HG02938 (cell line): Measurements from ENCODE around the gene FRMD1.
"Not testable (repeated sequence)": the region's sequence is repeated elsewhere in the genome, so short reads cannot be mapped to it uniquely, and the experiment has no call there.

ENCODE experiments used
- ATAC-seq: cut with Tn5 transposase; IDR thresholded peaks from one replicate; pipeline ENCODE4 v1.9.1; 2021; ENCODE audit warnings: mild to moderate bottlenecking, moderate library complexity; ENCODE audit not compliant: unreplicated experiment

FRMD1 gene

GRCh38 chr6:168080393-168081077 is 1.5 kb upstream of the FRMD1 start:
- ATAC-seq = no peak

DNA sequence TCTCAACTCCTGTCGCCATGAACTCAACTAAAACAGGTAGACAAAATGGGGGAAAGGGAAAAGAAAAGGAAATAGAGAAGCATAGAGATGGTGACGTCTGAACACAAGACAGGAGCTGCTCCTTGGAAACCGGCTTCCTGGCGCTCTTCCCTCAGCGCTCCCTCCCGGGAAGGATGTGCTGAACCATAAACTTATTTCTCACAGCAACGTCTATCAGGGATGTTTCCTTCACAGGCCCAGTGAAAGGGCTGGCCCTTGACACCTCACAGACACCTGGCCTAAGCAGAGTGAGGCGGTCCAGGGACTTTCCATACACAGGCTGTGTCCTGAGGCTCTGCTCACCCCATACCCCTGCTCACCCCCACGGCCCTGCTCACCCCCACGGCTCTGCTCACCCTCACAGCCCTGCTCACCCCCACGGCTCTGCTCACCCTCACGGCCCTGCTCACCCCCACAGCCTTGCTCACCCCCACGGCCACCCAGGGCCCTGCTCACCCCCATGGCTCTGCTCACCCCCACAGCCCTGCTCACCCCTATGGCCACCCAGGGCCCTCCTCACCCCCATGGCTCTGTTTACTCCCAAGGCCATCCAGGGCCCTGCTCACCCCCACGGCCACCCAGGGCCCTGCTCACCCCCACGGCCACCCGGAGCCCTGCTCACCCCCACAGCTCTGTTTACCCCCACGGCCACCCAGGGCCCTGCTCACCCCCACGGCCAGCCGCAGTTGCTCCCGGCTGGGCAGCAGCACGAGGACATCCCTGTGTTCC is 653 bp downstream of the FRMD1 start:
- ATAC-seq = no peak

DNA sequence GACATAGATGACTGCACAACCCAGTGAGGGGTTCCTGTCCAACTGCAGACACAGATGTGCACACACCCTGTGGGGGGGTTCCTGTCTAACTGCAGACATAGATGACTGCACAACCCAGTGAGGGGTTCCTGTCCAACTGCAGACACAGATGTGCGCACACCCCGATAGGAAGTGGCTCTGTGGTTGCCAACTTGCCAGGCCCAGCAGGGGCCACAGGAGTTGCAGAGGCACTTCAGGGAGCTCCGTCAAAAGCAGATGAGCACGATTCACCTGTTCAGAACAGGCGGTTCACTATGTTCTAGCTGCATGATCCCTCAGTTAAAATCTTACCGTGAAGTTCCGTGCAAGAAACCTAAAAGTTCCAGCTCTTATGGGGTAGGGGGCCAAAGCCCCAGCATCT is 1.6 kb downstream of the FRMD1 start:
- not testable (repeated sequence) for ATAC-seq

- no peak for ATAC-seq
Measured at GRCh38 chr6:168075787-168076202, 3.2 kb downstream of the FRMD1 start.

- ATAC-seq = no peak
Measured at GRCh38 chr6:168075216-168075615, 3.8 kb downstream of the FRMD1 start.

DNA sequence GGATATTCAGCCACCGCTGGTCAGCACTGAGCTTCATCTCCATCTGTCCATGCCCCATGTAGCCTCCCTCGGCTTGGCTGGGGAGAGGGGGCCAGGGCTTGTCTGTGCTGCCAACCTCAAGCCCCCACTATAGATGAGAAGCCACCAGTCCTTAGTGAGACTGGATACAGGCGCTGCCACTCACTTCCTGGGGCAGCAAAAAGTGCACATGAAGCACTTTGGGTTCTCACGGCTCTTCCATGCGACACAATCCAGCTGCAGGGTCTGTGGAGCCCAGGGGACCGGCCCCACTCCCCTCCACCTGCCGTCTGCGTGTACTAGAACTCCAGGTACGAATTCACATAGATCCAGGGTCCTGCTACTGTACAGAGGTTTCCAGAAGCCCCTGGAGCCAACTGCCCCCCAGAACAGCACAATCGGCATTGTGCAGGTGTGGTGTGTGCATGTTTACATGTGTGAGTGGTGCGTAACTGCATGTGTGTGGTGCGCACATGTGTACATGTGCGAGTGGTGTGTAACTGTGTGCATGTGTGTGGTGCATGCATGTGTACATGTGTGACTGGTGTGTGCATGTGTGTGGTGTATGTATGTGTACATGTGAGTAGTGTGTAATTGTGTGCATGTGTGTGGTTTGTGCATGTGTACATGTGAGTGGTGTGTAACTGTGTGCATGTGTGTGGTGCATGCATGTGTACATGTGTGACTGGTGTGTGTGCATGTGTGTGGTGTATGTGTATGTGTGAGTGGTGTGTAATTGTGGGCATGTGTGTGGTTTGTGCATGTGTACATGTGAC is 4.9 kb downstream of the FRMD1 start:
- ATAC-seq = no peak

GRCh38 chr6:168072730-168073129 is 6.3 kb downstream of the FRMD1 start:
- ATAC-seq = no peak

- ATAC-seq = no peak
Measured at GRCh38 chr6:168072261-168072660, 6.8 kb downstream of the FRMD1 start.

- no peak for ATAC-seq
Measured at GRCh38 chr6:168071620-168072019, 7.4 kb downstream of the FRMD1 start.

- ATAC-seq = no peak
Measured at GRCh38 chr6:168070804-168071203, 8.2 kb downstream of the FRMD1 start.

DNA sequence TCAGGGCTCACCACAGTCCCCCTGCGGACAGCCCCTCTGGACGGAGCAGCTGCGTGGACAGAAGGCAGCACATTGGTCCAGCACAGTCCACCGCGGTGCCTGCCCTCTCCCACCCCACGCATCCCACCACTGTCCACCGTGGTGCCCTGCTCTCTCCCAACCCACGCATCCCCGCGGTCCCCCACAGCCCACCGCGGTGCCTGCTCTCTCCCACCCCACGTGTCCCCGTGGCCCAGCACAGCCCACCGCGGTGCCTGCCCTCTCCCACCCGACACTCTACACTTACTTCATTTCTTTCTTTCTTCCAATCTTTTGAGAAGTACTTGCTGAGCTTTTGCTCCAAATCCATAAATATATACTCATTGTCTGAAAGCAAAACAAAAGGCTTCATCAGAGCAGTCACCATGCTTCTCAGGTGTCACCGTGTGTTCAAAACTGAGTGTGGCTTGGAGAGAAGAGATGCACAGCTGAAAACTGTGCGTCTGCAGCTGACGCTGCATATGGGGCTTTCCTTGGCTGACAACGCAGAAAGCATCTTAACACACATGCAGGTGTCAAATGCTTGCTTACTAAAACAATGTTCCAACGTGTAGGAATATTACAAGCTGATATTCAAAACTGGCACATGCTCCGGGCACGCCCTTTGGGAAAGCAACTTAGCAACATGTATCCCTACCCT is 11.8 kb downstream of the FRMD1 start:
- no peak for ATAC-seq

GRCh38 chr6:168064226-168064807 is 14.7 kb downstream of the FRMD1 start:
- no peak for ATAC-seq

DNA sequence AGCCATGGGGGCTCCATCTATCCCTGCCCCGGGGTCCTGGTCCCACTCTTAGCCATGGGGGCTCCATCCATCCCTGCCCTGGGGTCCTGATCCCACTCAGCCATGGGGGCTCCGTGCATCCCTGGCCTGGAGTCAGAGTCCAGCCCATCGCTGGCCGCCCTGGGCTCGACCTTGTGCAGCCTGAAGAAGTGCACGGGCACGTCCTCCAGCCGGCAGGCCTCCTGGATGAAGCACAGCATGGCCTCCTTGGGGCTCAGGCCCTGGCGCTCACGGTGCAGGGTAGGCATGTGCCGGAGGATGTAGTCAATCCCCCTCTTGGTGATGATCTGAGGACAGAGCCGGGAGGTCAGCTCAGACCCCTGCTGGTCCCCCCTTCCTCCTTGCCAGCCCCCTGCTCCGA is 15.6 kb downstream of the FRMD1 start:
- ATAC-seq = no peak

DNA sequence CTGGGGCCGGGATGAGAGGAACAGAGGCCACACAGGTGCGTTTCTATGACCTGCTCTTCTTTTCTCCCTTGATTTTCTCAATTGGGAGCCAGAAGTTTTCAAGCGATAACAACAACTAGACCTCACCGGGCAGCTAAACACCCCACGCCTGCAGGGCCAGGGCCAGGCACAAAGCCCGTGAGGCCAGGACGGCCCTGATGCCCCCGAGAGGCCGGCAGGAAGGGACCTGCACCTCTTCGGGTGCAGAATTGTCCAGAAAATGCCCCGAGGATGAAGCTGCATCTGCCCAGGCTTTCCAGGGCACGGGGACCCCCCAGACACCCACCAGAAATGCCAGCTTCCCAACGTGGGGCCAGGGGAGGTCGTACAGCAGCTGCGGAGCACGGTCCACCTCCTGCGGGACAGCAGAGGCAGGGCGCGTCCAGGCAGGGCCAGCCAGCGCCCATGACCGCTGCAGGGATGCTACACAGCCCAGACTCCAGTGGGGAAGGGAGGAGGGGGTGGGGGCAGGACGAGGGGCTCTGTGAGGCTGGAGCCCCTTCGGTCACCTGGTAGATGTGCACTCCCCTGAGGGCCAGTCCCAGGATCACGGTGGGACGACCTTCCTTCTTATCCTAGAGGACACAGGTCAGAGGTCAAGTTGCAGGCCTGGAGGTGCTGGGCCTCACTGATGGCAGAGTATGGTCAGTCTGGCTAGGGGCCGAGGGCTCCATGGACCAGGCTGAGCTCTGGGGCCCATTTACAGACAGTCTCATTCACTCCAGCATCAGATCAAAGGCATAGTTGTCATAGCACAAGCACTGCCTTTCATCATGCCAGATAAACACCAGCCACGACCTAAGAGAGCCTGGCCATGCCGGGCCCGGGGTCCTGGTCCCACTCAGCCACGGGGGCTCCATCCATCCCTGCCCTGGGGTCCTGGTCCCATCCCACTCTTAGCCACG is 16.4 kb downstream of the FRMD1 start:
- no peak for ATAC-seq

DNA sequence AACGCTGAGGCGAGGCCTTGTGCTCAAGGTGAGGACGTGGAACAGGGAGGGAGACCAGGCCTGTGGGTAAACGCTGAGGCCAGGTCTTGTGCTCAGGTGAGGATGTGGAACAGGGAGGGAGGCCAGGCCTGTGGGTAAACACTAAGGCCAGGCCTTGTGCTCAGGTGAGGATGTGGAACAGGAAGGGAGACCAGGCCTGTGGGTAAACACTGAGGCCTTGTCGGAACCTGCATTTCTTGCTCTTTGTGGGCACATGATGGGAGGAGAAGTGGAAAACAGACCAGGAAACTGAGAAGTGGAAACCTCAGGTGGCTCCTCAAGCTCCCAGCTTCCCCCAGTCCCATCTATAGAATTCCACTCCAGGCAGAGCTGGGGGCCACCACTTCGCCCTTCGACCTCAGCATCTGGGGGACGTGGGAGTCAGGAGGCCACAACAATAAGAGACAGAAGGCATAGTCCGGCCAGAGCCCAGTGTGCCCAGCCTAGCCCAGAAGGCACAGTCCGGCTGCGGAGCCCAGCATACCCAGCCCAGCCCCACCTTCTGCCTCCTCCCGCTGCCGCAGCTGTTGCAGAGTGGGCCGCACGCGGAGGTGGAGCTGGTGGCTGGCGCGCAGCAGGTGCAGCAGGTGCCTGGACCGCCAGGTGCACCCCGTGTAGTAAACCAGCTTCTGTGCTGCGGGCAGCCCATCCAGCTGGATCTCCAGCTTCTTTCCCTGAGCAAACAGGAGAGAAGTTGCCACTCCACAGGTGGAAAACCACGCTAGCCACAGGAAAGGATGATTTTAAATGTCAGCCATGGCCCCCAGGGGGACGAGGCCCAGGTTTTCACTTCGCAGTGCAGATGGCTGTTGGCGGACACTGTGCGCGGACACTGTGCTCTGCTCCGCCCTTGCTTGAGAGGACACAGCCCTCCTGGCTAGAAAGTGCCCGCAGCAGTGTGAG is 17.5 kb downstream of the FRMD1 start:
- ATAC-seq = no peak

DNA sequence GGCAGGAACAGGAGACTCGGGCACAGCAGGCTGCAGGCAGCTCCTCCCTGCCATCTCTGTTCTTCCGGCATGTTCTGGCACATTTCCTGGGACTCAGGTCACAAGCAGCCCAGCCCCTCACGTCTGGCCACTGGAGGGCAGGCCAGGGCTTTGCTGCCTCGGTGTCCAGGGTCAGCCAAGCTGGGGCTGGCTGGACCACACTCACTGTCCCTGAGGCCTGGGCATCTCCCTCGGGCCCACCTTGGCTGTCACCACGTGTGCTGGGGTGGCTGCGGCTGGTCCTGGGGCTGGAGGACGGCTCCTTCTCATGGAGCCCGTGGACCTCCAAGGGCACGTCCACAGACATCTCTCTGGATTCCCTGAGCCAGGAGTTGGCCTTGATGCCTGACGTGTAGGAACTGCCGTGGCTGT is 18.5 kb downstream of the FRMD1 start:
- ATAC-seq = no peak

DNA sequence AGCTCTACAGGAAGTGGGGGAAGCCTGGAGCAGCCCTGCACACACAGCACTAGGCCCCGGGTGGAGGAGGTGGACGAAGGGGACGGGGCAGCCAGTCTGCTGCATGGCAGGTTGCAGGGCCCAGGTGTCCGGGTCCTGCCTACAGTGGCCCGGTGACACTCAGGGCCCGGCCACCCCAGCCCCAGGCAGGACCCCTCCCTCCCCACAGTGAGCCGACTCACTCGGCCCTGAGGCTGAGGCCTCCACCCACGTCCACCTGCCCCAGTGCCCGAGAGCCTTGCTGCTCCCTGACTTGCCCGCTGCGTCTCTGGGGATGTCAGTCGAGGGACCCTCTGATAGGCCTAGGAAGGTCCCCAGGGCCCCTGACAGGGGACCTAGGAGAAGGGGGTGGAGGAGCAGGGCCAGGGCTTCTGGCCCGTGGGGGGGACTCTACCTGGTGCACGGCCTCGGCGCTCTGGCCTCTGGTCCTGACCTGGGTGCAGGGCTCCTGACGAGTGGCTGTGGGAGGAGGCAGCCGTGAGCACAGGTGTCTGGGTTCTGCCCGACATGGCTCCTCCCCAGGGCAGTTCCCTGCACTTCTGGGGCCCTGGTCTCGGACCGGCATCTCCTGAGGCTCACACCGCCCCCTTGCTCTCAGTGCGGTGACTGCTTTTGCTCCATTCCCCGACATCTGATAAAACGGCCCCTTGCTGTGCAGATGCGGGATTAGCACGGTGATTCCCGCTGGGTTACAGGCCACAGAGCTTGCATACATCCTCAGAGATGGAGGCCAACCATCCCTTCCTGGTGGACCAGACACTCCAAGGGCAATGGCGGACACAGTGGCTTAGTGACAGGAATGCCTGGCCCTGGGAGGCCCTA is 20.1 kb downstream of the FRMD1 start:
- ATAC-seq = no peak

GRCh38 chr6:168057836-168058235 is 21.2 kb downstream of the FRMD1 start:
- ATAC-seq = no peak
